ENCODE data around the gene PGAP2.
A peak's percentile ranks its signal among the peaks of the same experiment; 100 is the strongest.
"Not testable (repeated sequence)": the region's sequence is repeated elsewhere in the genome, so short reads cannot be mapped to it uniquely, and the experiment has no call there.

The PGAP2 gene

GRCh38 chr11:3783611-3784010, 24.7 kb upstream of the PGAP2 start:
- H3K9me3 ChIP-seq (replicated peaks in 1 of 11): no peaks in the 10 kb centered on the region
- H3K4me2 ChIP-seq: peak overlapping the region in 6 of 11 experiments; percentile 66 to 87 (median 78); a peak in 11 of 22 replicates
- H3K36me3 ChIP-seq: peaks cover 23 to 91% (median 73%) of the 10 kb centered on the region in 11 experiments
- peaks cover 37 to 84% (median 69%) of the 10 kb centered on the region in 10 experiments for H3K4me1 ChIP-seq
- H4K20me1 ChIP-seq: peaks cover 76 to 100% (median 97%) of the 10 kb centered on the region in 11 experiments
- no peak overlapping the region for H3K4me3 ChIP-seq
- no peaks in the 10 kb centered on the region for H3K27me3 ChIP-seq
- no peak overlapping the region; a peak in 3 of 22 replicates for H3K9ac ChIP-seq
- H3K27ac ChIP-seq: peak overlapping the region in 10 of 11 experiments; percentile 65 to 82 (median 76); a peak in 13 of 22 replicates
- no peak for TF ChIP-seq Cebpa-rat (IDR thresholded peaks at IDR 0.05)

- peak overlapping the region; percentile 15 to 82 (median 76); a peak in 20 of 22 replicates for H3K27ac ChIP-seq
- H3K4me3 ChIP-seq: no peak overlapping the region
- H4K20me1 ChIP-seq: peaks cover 89 to 100% (median 100%) of the 10 kb centered on the region in 11 experiments
- H3K36me3 ChIP-seq: peaks cover 24 to 91% (median 68%) of the 10 kb centered on the region in 11 experiments; a peak in 21 of 22 replicates
- H3K9ac ChIP-seq: peak overlapping the region in 8 of 11 experiments; percentile 0 to 33 (median 13); a peak in 7 of 22 replicates
- peak overlapping the region; percentile 12 to 82 (median 46); a peak in 20 of 22 replicates for H3K4me2 ChIP-seq
- no peaks in the 10 kb centered on the region for H3K27me3 ChIP-seq
- peaks cover 37 to 98% (median 73%) of the 10 kb centered on the region in 10 experiments for H3K4me1 ChIP-seq
- H3K9me3 ChIP-seq (replicated peaks in 1 of 11): no peaks in the 10 kb centered on the region
- TF ChIP-seq Cebpa-rat (IDR thresholded peaks at IDR 0.05): no peak
Observed at GRCh38 chr11:3786781-3787428, 21.5 kb upstream of the PGAP2 start.

GRCh38 chr11:3794387-3794786, 14.0 kb upstream of the PGAP2 start:
- Histone ChIP-seq H3K36me3 (peaks cover 56 to 65% (median 62%) of the 10 kb centered on the region in 11 experiments), H4K20me1 (peaks cover 73 to 79% (median 77%) of the 10 kb centered on the region in 11 experiments), H3K4me1 (peaks cover 29 to 58% (median 38%) of the 10 kb centered on the region in 10 experiments), H3K4me2 (peak overlapping the region in 10 of 11 experiments; percentile 11 to 97 (median 92); a peak in 13 of 22 replicates), H3K9ac (peak overlapping the region in 1 of 11 experiments; percentile 42; a peak in 3 of 22 replicates)
- H3K4me3 ChIP-seq; H3K27me3 ChIP-seq; H3K9me3 ChIP-seq (replicated peaks in 1 of 11); H3K27ac ChIP-seq: not testable (repeated sequence)

- peak overlapping the region in 9 of 11 experiments; percentile 23 to 97 (median 95); a peak in 10 of 22 replicates for H3K27ac ChIP-seq
- peak overlapping the region; percentile 92 to 100 (median 96); a peak in 19 of 22 replicates for H3K9ac ChIP-seq
- H3K4me3 ChIP-seq: peak overlapping the region; percentile 74 to 100 (median 91)
- no peaks in the 10 kb centered on the region for H3K9me3 ChIP-seq (replicated peaks in 1 of 11)
- peaks cover 63 to 69% (median 67%) of the 10 kb centered on the region in 11 experiments for H4K20me1 ChIP-seq
- H3K4me2 ChIP-seq: peak overlapping the region; percentile 88 to 99 (median 95)
- H3K36me3 ChIP-seq: peaks cover 46 to 55% (median 52%) of the 10 kb centered on the region in 11 experiments
- TF ChIP-seq Cebpa-rat (IDR thresholded peaks at IDR 0.05): no peak
- no peaks in the 10 kb centered on the region for H3K27me3 ChIP-seq
- H3K4me1 ChIP-seq: peaks cover 29 to 48% (median 34%) of the 10 kb centered on the region in 10 experiments
Observed at GRCh38 chr11:3795131-3796001, 13.0 kb upstream of the PGAP2 start.

GRCh38 chr11:3796002-3796311, 12.4 kb upstream of the PGAP2 start:
- peaks cover 57 to 63% (median 62%) of the 10 kb centered on the region in 11 experiments for H4K20me1 ChIP-seq
- H3K9ac ChIP-seq: peak overlapping the region; percentile 92 to 100 (median 96); a peak in 21 of 22 replicates
- H3K4me2 ChIP-seq: peak overlapping the region; percentile 88 to 99 (median 95)
- H3K9me3 ChIP-seq (replicated peaks in 1 of 11): no peaks in the 10 kb centered on the region
- no peak for TF ChIP-seq Cebpa-rat (IDR thresholded peaks at IDR 0.05)
- peaks cover 29 to 42% (median 34%) of the 10 kb centered on the region in 10 experiments for H3K4me1 ChIP-seq
- peak overlapping the region; percentile 74 to 100 (median 91) for H3K4me3 ChIP-seq
- peaks cover 41 to 50% (median 46%) of the 10 kb centered on the region in 11 experiments for H3K36me3 ChIP-seq
- H3K27me3 ChIP-seq: no peaks in the 10 kb centered on the region
- peak overlapping the region; percentile 92 to 97 (median 96); a peak in 18 of 22 replicates for H3K27ac ChIP-seq

GRCh38 chr11:3796346-3796745, 12.0 kb upstream of the PGAP2 start:
- H3K36me3 ChIP-seq: peaks cover 37 to 46% (median 43%) of the 10 kb centered on the region in 11 experiments
- H3K9me3 ChIP-seq (replicated peaks in 1 of 11): no peaks in the 10 kb centered on the region
- H3K9ac ChIP-seq: peak overlapping the region; percentile 92 to 100 (median 96)
- peaks cover 53 to 59% (median 58%) of the 10 kb centered on the region in 11 experiments for H4K20me1 ChIP-seq
- peaks cover 26 to 38% (median 32%) of the 10 kb centered on the region in 10 experiments for H3K4me1 ChIP-seq
- H3K27me3 ChIP-seq: no peaks in the 10 kb centered on the region
- peak overlapping the region; percentile 88 to 99 (median 95) for H3K4me2 ChIP-seq
- peak overlapping the region; percentile 92 to 97 (median 96) for H3K27ac ChIP-seq
- no peak for TF ChIP-seq Cebpa-rat (IDR thresholded peaks at IDR 0.05)
- peak overlapping the region; percentile 74 to 100 (median 91) for H3K4me3 ChIP-seq

GRCh38 chr11:3796801-3797328, 11.5 kb upstream of the PGAP2 start:
- peaks cover 32 to 40% (median 38%) of the 10 kb centered on the region in 11 experiments for H3K36me3 ChIP-seq
- peak overlapping the region; percentile 88 to 99 (median 95) for H3K4me2 ChIP-seq
- peak overlapping the region; percentile 92 to 97 (median 96) for H3K27ac ChIP-seq
- peaks cover 48 to 54% (median 52%) of the 10 kb centered on the region in 11 experiments for H4K20me1 ChIP-seq
- no peaks in the 10 kb centered on the region for H3K27me3 ChIP-seq
- H3K9ac ChIP-seq: peak overlapping the region; percentile 92 to 100 (median 96)
- TF ChIP-seq Cebpa-rat (IDR thresholded peaks at IDR 0.05): no peak
- peak overlapping the region; percentile 74 to 100 (median 91) for H3K4me3 ChIP-seq
- H3K9me3 ChIP-seq (replicated peaks in 1 of 11): no peaks in the 10 kb centered on the region
- peaks cover 26 to 38% (median 31%) of the 10 kb centered on the region in 10 experiments for H3K4me1 ChIP-seq

GRCh38 chr11:3797329-3798090, 10.8 kb upstream of the PGAP2 start, which contains the start of gene NUP98:
NUP98 (minus strand) TSS chr11:3797554; CDS start chr11:3782117, 15,437 bp downstream.
- Histone ChIP-seq H3K9ac (peak within 1 kb of the TSS; percentile 92 to 100 (median 96)), H3K27ac (peak within 1 kb of the TSS; percentile 92 to 97 (median 96)), H3K36me3 (peaks cover 27 to 34% (median 32%) of the 10 kb centered on the region in 11 experiments), H4K20me1 (peaks cover 42 to 47% (median 46%) of the 10 kb centered on the region in 11 experiments), H3K27me3 (no peaks in the 10 kb centered on the region), H3K4me2 (peak within 1 kb of the TSS; percentile 88 to 99 (median 95)), H3K9me3 (replicated peaks in 1 of 11) (no peaks in the 10 kb centered on the region), H3K4me1 (peaks cover 26 to 38% (median 31%) of the 10 kb centered on the region in 10 experiments), H3K4me3 (peak within 1 kb of the TSS; percentile 74 to 100 (median 91))
- TF ChIP-seq Cebpa-rat (IDR thresholded peaks at IDR 0.05): peak in 10 of 11 experiments; percentile 36 to 95 (median 86); a peak in 18 of 22 replicates

Data from BLaER1 treated with 17β-estradiol and CSF1 and Interleukin-3, amounts not matched to agents 10 nM and 100 nM (cell line).